HEK293T (cell line): ENCODE data around the gene HLA-DOA.

ENCODE experiments used
- CTCF ChIA-PET: fragments of 350-600 bp; formaldehyde crosslinking; extraction: SDS; loops from one replicate; lab custom pipeline; 2021; ENCODE audit warnings: antibody characterized with exemption, inconsistent platforms; lab: Yijun Ruan, JAX
- POLR2A ChIA-PET: fragments of 350-600 bp; formaldehyde crosslinking; extraction: SDS; loops from one replicate; lab custom pipeline; 2020; ENCODE audit warnings: antibody characterized with exemption, inconsistent platforms; lab: Yijun Ruan, JAX
- DNase-seq: peaks from one replicate; pipeline ENCODE4 v3.0.0; 2012; ENCODE audit warnings: mixed read lengths; ENCODE audit errors: extremely low spot score
- ARNT ChIP-seq: fragments of 450-650 bp; IDR thresholded peaks from 2 replicates; pipeline ENCODE4 v1.6.1; 2017; ENCODE audit warnings: mild to moderate bottlenecking
- BHLHE40 ChIP-seq: fragments of 450-650 bp; IDR thresholded peaks from 2 replicates; pipeline ENCODE4 v1.6.1; 2016; ENCODE audit warnings: mild to moderate bottlenecking, moderate library complexity, borderline replicate concordance
- ELF4 ChIP-seq: fragments of 450-650 bp; IDR thresholded peaks from 2 replicates; pipeline ENCODE4 v1.6.1; 2017; ENCODE audit warnings: antibody characterized with exemption
- FOXA1 ChIP-seq: fragments of 450-650 bp; IDR thresholded peaks from 2 replicates; pipeline ENCODE4 v1.6.1; 2016; ENCODE audit warnings: mild to moderate bottlenecking
- FOXK2 ChIP-seq: fragments of 450-650 bp; IDR thresholded peaks from 2 replicates; pipeline ENCODE4 v1.6.1; 2016; ENCODE audit warnings: mild to moderate bottlenecking
- FOXM1 ChIP-seq: fragments of 450-650 bp; IDR thresholded peaks from 2 replicates; pipeline ENCODE4 v1.6.1; 2017; ENCODE audit warnings: mild to moderate bottlenecking, borderline replicate concordance
- HDGF ChIP-seq: fragments of 450-650 bp; IDR thresholded peaks from 2 replicates; pipeline ENCODE4 v1.6.1; 2017; ENCODE audit warnings: antibody characterized with exemption, borderline replicate concordance
- L3MBTL2 ChIP-seq: fragments of 450-650 bp; conservative IDR thresholded peaks from 2 replicates; pipeline ENCODE4 v1.6.1; 2016; ENCODE audit warnings: mild to moderate bottlenecking
- LEF1 ChIP-seq: fragments of 450-650 bp; IDR thresholded peaks from 2 replicates; pipeline ENCODE4 v1.6.1; 2017; ENCODE audit warnings: mild to moderate bottlenecking, borderline replicate concordance
- NFRKB ChIP-seq: fragments of 450-650 bp; IDR thresholded peaks from 2 replicates; pipeline ENCODE4 v1.6.1; 2016; ENCODE audit warnings: mild to moderate bottlenecking, moderate library complexity
- SP1 ChIP-seq: fragments of 450-650 bp; IDR thresholded peaks from 2 replicates; pipeline ENCODE4 v1.6.1; 2017
- SUZ12 ChIP-seq: fragments of 450-650 bp; IDR thresholded peaks from 2 replicates; pipeline ENCODE4 v1.6.1; 2016; ENCODE audit warnings: mild to moderate bottlenecking
- TARDBP ChIP-seq: fragments of 450-650 bp; IDR thresholded peaks from 2 replicates; pipeline ENCODE4 v1.6.1; 2016
- ZNF384 ChIP-seq: fragments of 450-650 bp; IDR thresholded peaks from 2 replicates; pipeline ENCODE4 v1.6.1; 2016

The HLA-DOA gene

DNA sequence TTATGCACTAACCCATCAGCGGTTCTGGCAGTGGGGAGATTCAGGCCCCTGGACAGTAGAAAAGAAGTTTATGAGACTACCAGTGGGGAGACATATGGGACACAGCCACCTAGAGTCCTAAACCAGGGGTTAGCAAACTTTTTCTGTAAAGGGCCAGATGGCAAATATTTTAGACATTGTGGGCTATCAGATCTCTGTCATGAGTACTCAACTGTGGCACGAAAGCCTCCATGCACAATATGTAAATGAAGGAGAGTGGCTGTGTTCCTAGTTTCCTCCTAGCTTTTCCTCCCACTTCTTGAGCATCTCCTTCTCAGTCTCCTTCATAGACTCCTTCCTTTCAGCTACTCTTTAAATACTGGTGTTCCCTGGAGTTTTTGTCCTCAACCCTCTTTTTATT, 53.2 kb downstream of the HLA-DOA start:
- ChIA-PET CTCF (interaction anchor here (0.7 to 3.9 kb wide), 4 partner anchors 11 to 563 kb away, joined by 7 to 37 read pairs (median 16); partner anchors contain the start of gene BRD2), POLR2A (interaction anchor here (1.1 to 11.8 kb wide), 2 partner anchors 14 to 28 kb away, joined by 3 to 208 read pairs; partner anchors contain the start of gene BRD2)
- DNase-seq: no peak
- TF ChIP-seq L3MBTL2 (no peak), FOXM1 (no peak), TARDBP (no peak), HDGF (no peak), BHLHE40 (no peak), FOXK2 (no peak), SUZ12 (no peak), FOXA1 (no peak), ZNF384 (no peak)

GRCh38 chr6:32954986-32955802, 54.2 kb downstream of the HLA-DOA start:
- peak; percentile 53 for DNase-seq
- ChIA-PET POLR2A (interaction anchor here (0.9 to 11.8 kb wide), 5 partner anchors 14 to 75 kb away, joined by 3 to 208 read pairs (median 7); partner anchors contain the start of genes BRD2 and HLA-DMB), CTCF (interaction anchor here (0.6 to 3.9 kb wide), 13 partner anchors 9 to 321 kb away, joined by 3 to 37 read pairs (median 5); partner anchors contain the start of genes B3GALT4, BRD2 and TAP2)
- TF ChIP-seq NFRKB (no peak), FOXK2 (no peak)

GRCh38 chr6:32954267-32954666, 55.1 kb downstream of the HLA-DOA start:
- no peak for DNase-seq
- POLR2A ChIA-PET: interaction anchor here (0.9 to 11.8 kb wide), 4 partner anchors 13 to 74 kb away, joined by 3 to 208 read pairs (median 13); partner anchors contain the start of genes BRD2 and HLA-DMB
- CTCF ChIA-PET: interaction anchor here (0.6 to 3.9 kb wide), 16 partner anchors 10 to 322 kb away, joined by 3 to 37 read pairs (median 6); partner anchors contain the start of genes B3GALT4, BRD2, HLA-DMB and TAP2
- TF ChIP-seq HDGF: no peak
- no peak for TF ChIP-seq SP1
- no peak for TF ChIP-seq LEF1
- no peak for TF ChIP-seq FOXA1
- no peak for TF ChIP-seq NFRKB
- TF ChIP-seq ELF4: no peak
- no peak for TF ChIP-seq FOXK2
- TF ChIP-seq TARDBP: no peak
- TF ChIP-seq ARNT: no peak
- TF ChIP-seq L3MBTL2: no peak
- no peak for TF ChIP-seq BHLHE40
- TF ChIP-seq FOXM1: no peak
